ENCODE measurements around the gene RPEL1. TPM values are rescaled to one million over a fixed set of nuclear protein-coding genes. Genes with fewer than 3 reads are reported as not detected.
"Not testable (repeated sequence)": the region's sequence is repeated elsewhere in the genome, so short reads cannot be mapped to it uniquely, and the experiment has no call there.

RPEL1 gene
- polyA plus RNA-seq, 1 experiment: 0.15 TPM

GRCh38 chr10:103207141-103207540, 38.5 kb upstream of the RPEL1 start:
- DNase-seq (ENCODE audit: low read depth, low spot score): no peak
- Histone ChIP-seq H3K4me3 (ENCODE audit: low read depth, low read length) (no peak overlapping the region), H3K27me3 (ENCODE audit: control insufficient read depth, insufficient read depth, low read length) (peaks cover 3% of the 10 kb centered on the region), H3K27ac (ENCODE audit: low read depth, low read length) (no peak overlapping the region), H3K9me3 (ENCODE audit: control insufficient read depth, insufficient read depth, low read length) (peaks cover 8% of the 10 kb centered on the region; the same call in 1 of the 2 replicates)
- ChIA-PET POLR2A (interaction anchor here (0.5 kb wide), 1 partner anchor 42 kb away, joined by 4 read pairs; no protein-coding TSS in a partner anchor), CTCF (no interaction called here)
- TF ChIP-seq CTCF (IDR thresholded peaks at IDR 0.05; ENCODE audit: low read depth, low read length): no peak

GRCh38 chr10:103207643-103208042, 38.0 kb upstream of the RPEL1 start:
- H3K27me3 ChIP-seq (ENCODE audit: control insufficient read depth, insufficient read depth, low read length); H3K27ac ChIP-seq (ENCODE audit: low read depth, low read length); CTCF ChIA-PET; DNase-seq (ENCODE audit: low read depth, low spot score); H3K9me3 ChIP-seq (ENCODE audit: control insufficient read depth, insufficient read depth, low read length); H3K4me3 ChIP-seq (ENCODE audit: low read depth, low read length): not testable (repeated sequence)
- POLR2A ChIA-PET: interaction anchor here (0.5 kb wide), 1 partner anchor 43 kb away, joined by 4 read pairs; no protein-coding TSS in a partner anchor

GRCh38 chr10:103210262-103210661, 35.4 kb upstream of the RPEL1 start:
- H3K4me3 ChIP-seq (ENCODE audit: low read depth, low read length); H3K27me3 ChIP-seq (ENCODE audit: control insufficient read depth, insufficient read depth, low read length); H3K9me3 ChIP-seq (ENCODE audit: control insufficient read depth, insufficient read depth, low read length); DNase-seq (ENCODE audit: low read depth, low spot score); POLR2A ChIA-PET; H3K27ac ChIP-seq (ENCODE audit: low read depth, low read length); CTCF ChIA-PET: not testable (repeated sequence)

GRCh38 chr10:103215601-103216000, 30.1 kb upstream of the RPEL1 start:
- Histone ChIP-seq H3K9me3 (ENCODE audit: control insufficient read depth, insufficient read depth, low read length) (no peaks in the 10 kb centered on the region), H3K27me3 (ENCODE audit: control insufficient read depth, insufficient read depth, low read length) (no peaks in the 10 kb centered on the region), H3K4me3 (ENCODE audit: low read depth, low read length) (no peak overlapping the region), H3K27ac (ENCODE audit: low read depth, low read length) (no peak overlapping the region)
- ChIA-PET POLR2A (interaction anchor here (1.1 kb wide), 1 partner anchor 23 kb away, joined by 5 read pairs; no protein-coding TSS in a partner anchor), CTCF (no interaction called here)
- no peak for TF ChIP-seq CTCF (IDR thresholded peaks at IDR 0.05; ENCODE audit: low read depth, low read length)
- DNase-seq (ENCODE audit: low read depth, low spot score): no peak

- H3K27me3 ChIP-seq (ENCODE audit: control insufficient read depth, insufficient read depth, low read length); H3K9me3 ChIP-seq (ENCODE audit: control insufficient read depth, insufficient read depth, low read length); H3K27ac ChIP-seq (ENCODE audit: low read depth, low read length); DNase-seq (ENCODE audit: low read depth, low spot score); H3K4me3 ChIP-seq (ENCODE audit: low read depth, low read length); CTCF ChIA-PET: not testable (repeated sequence)
- POLR2A ChIA-PET: interaction anchor here (1.0 to 1.1 kb wide), 2 partner anchors 15 to 24 kb away, joined by 3 to 5 read pairs; no protein-coding TSS in a partner anchor
Observed at GRCh38 chr10:103216362-103216761, 29.3 kb upstream of the RPEL1 start.

- Histone ChIP-seq H3K27me3 (ENCODE audit: control insufficient read depth, insufficient read depth, low read length) (no peaks in the 10 kb centered on the region), H3K27ac (ENCODE audit: low read depth, low read length) (no peak overlapping the region), H3K9me3 (ENCODE audit: control insufficient read depth, insufficient read depth, low read length) (peaks cover 16% of the 10 kb centered on the region), H3K4me3 (ENCODE audit: low read depth, low read length) (no peak overlapping the region)
- no peak for DNase-seq (ENCODE audit: low read depth, low spot score)
- ChIA-PET POLR2A (no interaction called here), CTCF (interaction anchor here (1.0 kb wide), 1 partner anchor 20 kb away, joined by 4 read pairs; no protein-coding TSS in a partner anchor)
- no peak for TF ChIP-seq CTCF (IDR thresholded peaks at IDR 0.05; ENCODE audit: low read depth, low read length)
Observed at GRCh38 chr10:103224133-103224532, 21.6 kb upstream of the RPEL1 start.

- DNase-seq (ENCODE audit: low read depth, low spot score); H3K4me3 ChIP-seq (ENCODE audit: low read depth, low read length); H3K27ac ChIP-seq (ENCODE audit: low read depth, low read length); POLR2A ChIA-PET; H3K27me3 ChIP-seq (ENCODE audit: control insufficient read depth, insufficient read depth, low read length); CTCF ChIA-PET: not testable (repeated sequence)
- H3K9me3 ChIP-seq (ENCODE audit: control insufficient read depth, insufficient read depth, low read length): peaks cover 16% of the 10 kb centered on the region
Observed at GRCh38 chr10:103224721-103225120, 21.0 kb upstream of the RPEL1 start.

Data from AG04450 (cell line).